Tibial artery (tissue), 4 donors: ENCODE measurements around the gene HAUS5.

Experiments used
- DNase-seq, 2 donors: peaks; one replicate each; pipeline ENCODE4 v3.0.0-alpha.2; 2019
- H3K27ac ChIP-seq, 2 donors: fragments of 200-600 bp; sonication (generic) in 1 of 2; 1 replicate in 1 of 2; 2 replicates in 1 of 2; pipeline ENCODE4 v1.5.1; 2018 to 2019; ENCODE audit warnings: mild to moderate bottlenecking in 1 of 2
- H3K27me3 ChIP-seq, 2 donors: fragments of 200-600 bp; sonication (generic) in 1 of 2; one replicate each; pipeline versions ENCODE4 v1.5.1 to v1.6.0; 2016 to 2019
- H3K36me3 ChIP-seq, 3 donors: fragments of 200-600 bp; sonication (generic) in 2 of 3; one replicate each; pipeline ENCODE4 v1.5.1; 2016 to 2019; ENCODE audit warnings: mild to moderate bottlenecking in 2 of 3
- H3K4me1 ChIP-seq, 4 donors: fragments of 200-600 bp; sonication (generic) in 2 of 4; 1 replicate in 3 of 4; 2 replicates in 1 of 4; pipeline ENCODE4 v1.5.1; 2016 to 2019
- H3K4me3 ChIP-seq, 2 donors: fragments of 200-600 bp; sonication (generic) in 1 of 2; 1 replicate in 1 of 2; 2 replicates in 1 of 2; pipeline ENCODE4 v1.5.1; 2018 to 2019; ENCODE audit warnings: mild to moderate bottlenecking in 2 of 2
- H3K9me3 ChIP-seq, 3 donors: fragments of 200-600 bp; sonication (generic) in 1 of 3; one replicate each; pipeline ENCODE4 v1.5.1; 2016 to 2019
- CTCF ChIP-seq, 2 experiments: fragments of 200-600 bp in 1 of 2; fragments of 450-650 bp in 1 of 2; IDR thresholded peaks; one replicate each; pipeline ENCODE4 v1.5.1; 2017 to 2019; ENCODE audit warnings: antibody characterized with exemption in 2 of 2, mild to moderate bottlenecking in 1 of 2, moderate library complexity in 1 of 2
- intact Hi-C: fragments of 100-400 bp; cut with DNase I; formaldehyde crosslinking; loops from one replicate; pipeline ENCODE4 v1.15.0; 2023; ENCODE audit warnings: low total_unique reads

The HAUS5 gene

GRCh38 chr19:35619290-35619923 lies 6.9 kb downstream of the HAUS5 start:
- intact Hi-C loops: no loop called here
- no peak for DNase-seq

GRCh38 chr19:35620001-35620400 lies 7.5 kb downstream of the HAUS5 start:
- Histone ChIP-seq H3K4me1 (no peaks in the 10 kb centered on the region), H3K9me3 (no peaks in the 10 kb centered on the region), H3K27me3 (no peaks in the 10 kb centered on the region), H3K4me3 (no peak overlapping the region), H3K27ac (no peak overlapping the region), H3K36me3 (peaks cover 0 to 69% (median 15%) of the 10 kb centered on the region in 3 donors)
- DNase-seq: no peak
- intact Hi-C loops: no loop called here
- no peak for TF ChIP-seq CTCF (IDR thresholded peaks at IDR 0.05)

More at GRCh38 chr19:35619290-35619923, 6.9 kb downstream of the HAUS5 start:
- Histone ChIP-seq H3K27ac (no peak overlapping the region), H3K27me3 (no peaks in the 10 kb centered on the region), H3K4me1 (no peaks in the 10 kb centered on the region), H3K36me3 (peaks cover 0 to 74% (median 15%) of the 10 kb centered on the region in 3 donors), H3K9me3 (no peaks in the 10 kb centered on the region), H3K4me3 (no peak overlapping the region)
- no peak for TF ChIP-seq CTCF (IDR thresholded peaks at IDR 0.05)

- intact Hi-C loops: no loop called here
Measured at GRCh38 chr19:35621708-35622107, 9.2 kb downstream of the HAUS5 start.

GRCh38 chr19:35622750-35623149 lies 10.2 kb downstream of the HAUS5 start:
- Histone ChIP-seq H3K4me1 (peaks cover 0 to 2% (median 0%) of the 10 kb centered on the region in 4 donors), H3K9me3 (no peaks in the 10 kb centered on the region), H3K27ac (no peak overlapping the region), H3K4me3 (no peak overlapping the region), H3K27me3 (no peaks in the 10 kb centered on the region), H3K36me3 (peaks cover 0 to 41% (median 15%) of the 10 kb centered on the region in 3 donors)
- intact Hi-C loops: no loop called here
- no peak for DNase-seq
- TF ChIP-seq CTCF (IDR thresholded peaks at IDR 0.05): no peak

More at GRCh38 chr19:35621708-35622107, 9.2 kb downstream of the HAUS5 start:
- Histone ChIP-seq H3K4me1 (no peaks in the 10 kb centered on the region), H3K27ac (no peak overlapping the region), H3K36me3 (peaks cover 0 to 51% (median 15%) of the 10 kb centered on the region in 3 donors), H3K9me3 (no peaks in the 10 kb centered on the region), H3K4me3 (no peak overlapping the region), H3K27me3 (no peaks in the 10 kb centered on the region)
- no peak for TF ChIP-seq CTCF (IDR thresholded peaks at IDR 0.05)
- DNase-seq: no peak

- TF ChIP-seq CTCF (IDR thresholded peaks at IDR 0.05): no peak
- H3K4me3 ChIP-seq: no peak overlapping the region
- H3K36me3 ChIP-seq: peaks cover 0 to 34% (median 15%) of the 10 kb centered on the region in 3 donors
- DNase-seq: no peak
- intact Hi-C loops: no loop called here
- H3K4me1 ChIP-seq: peaks cover 0 to 8% (median 3%) of the 10 kb centered on the region in 4 donors
- H3K27ac ChIP-seq: no peak overlapping the region
- H3K27me3 ChIP-seq: no peaks in the 10 kb centered on the region
- H3K9me3 ChIP-seq: no peaks in the 10 kb centered on the region
Measured at GRCh38 chr19:35623327-35624010, 10.9 kb downstream of the HAUS5 start.
